ENCODE measurements around the gene PAPSS2.
"Not testable (repeated sequence)": the region's sequence is repeated elsewhere in the genome, so short reads cannot be mapped to it uniquely, and the experiment has no call there.

DNA sequence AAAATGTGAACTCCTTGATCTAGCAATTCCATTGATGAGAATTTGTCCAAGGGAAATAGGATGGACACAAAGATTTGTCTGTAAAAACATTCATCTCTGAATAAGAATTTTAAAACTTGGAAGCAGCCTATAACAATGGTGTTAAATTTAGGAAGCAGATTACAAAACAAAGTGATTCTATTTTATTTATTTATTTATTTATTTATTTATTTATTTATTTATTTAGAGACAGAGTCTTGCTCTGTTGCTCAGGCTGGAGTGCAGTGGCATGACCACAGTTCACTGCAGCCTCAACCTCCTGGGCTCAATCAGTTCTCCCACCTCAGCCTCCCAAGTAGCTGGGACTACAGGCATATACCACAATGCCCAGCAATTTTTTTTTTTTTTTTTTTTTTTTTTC, 38.2 kb upstream of the PAPSS2 start:
- TF ChIP-seq, protein P1, sequence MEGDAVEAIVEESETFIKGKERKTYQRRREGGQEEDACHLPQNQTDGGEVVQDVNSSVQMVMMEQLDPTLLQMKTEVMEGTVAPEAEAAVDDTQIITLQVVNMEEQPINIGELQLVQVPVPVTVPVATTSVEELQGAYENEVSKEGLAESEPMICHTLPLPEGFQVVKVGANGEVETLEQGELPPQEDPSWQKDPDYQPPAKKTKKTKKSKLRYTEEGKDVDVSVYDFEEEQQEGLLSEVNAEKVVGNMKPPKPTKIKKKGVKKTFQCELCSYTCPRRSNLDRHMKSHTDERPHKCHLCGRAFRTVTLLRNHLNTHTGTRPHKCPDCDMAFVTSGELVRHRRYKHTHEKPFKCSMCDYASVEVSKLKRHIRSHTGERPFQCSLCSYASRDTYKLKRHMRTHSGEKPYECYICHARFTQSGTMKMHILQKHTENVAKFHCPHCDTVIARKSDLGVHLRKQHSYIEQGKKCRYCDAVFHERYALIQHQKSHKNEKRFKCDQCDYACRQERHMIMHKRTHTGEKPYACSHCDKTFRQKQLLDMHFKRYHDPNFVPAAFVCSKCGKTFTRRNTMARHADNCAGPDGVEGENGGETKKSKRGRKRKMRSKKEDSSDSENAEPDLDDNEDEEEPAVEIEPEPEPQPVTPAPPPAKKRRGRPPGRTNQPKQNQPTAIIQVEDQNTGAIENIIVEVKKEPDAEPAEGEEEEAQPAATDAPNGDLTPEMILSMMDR (conservative IDR thresholded peaks at IDR 0.05 in 1 of 2, IDR thresholded peaks at IDR 0.05 in 1 of 2; ENCODE audit: low read depth in 1 of 2, low read length in 2 of 2) = not testable (repeated sequence)
- not testable (repeated sequence) for TF ChIP-seq EZH2 (IDR thresholded peaks at IDR 0.05; ENCODE audit: low read length, missing control alignments)
